Endothelial cell of umbilical vein (primary cell): ENCODE measurements around the gene ABCC1.

Experiments
- EZH2 ChIP-seq: IDR thresholded peaks from 2 replicates; pipeline ENCODE4 v1.6.1; 2012; ENCODE audit warnings: borderline replicate concordance, low read depth, mild to moderate bottlenecking, moderate library complexity, low read length, inconsistent platforms; ENCODE audit not compliant: severe bottlenecking
- MYC ChIP-seq: IDR thresholded peaks from one replicate; pipeline ENCODE4 v1.6.1; 2011; ENCODE audit warnings: mild to moderate bottlenecking, low read depth, low read length
- POLR2A ChIP-seq: IDR thresholded peaks from 2 replicates; pipeline ENCODE4 v1.6.1; 2012; ENCODE audit warnings: low read depth, mild to moderate bottlenecking, control low read depth, low read length
- POLR2AphosphoS5 ChIP-seq: IDR thresholded peaks from 2 replicates; pipeline ENCODE4 v1.6.1; 2012; ENCODE audit warnings: low read depth, mild to moderate bottlenecking, control low read depth, low read length, moderate library complexity; ENCODE audit not compliant: insufficient read depth
- TF ChIP-seq, protein P1 (sequence below), 2 donors: IDR thresholded peaks; 1 replicate in 1 of 2; 2 replicates in 1 of 2; pipeline ENCODE4 v1.5.1; 2011; ENCODE audit warnings: low read length in 2 of 2, mild to moderate bottlenecking in 2 of 2, moderate library complexity in 2 of 2, control low read depth in 1 of 2, inconsistent platforms in 1 of 2, low read depth in 1 of 2; ENCODE audit not compliant: insufficient read depth in 1 of 2; ENCODE audit errors: extremely low read depth in 1 of 2
- TF ChIP-seq, protein P2 (sequence below): IDR thresholded peaks from 2 replicates; pipeline ENCODE4 v1.6.1; 2011; ENCODE audit not compliant: insufficient read depth, insufficient read length

DNA sequence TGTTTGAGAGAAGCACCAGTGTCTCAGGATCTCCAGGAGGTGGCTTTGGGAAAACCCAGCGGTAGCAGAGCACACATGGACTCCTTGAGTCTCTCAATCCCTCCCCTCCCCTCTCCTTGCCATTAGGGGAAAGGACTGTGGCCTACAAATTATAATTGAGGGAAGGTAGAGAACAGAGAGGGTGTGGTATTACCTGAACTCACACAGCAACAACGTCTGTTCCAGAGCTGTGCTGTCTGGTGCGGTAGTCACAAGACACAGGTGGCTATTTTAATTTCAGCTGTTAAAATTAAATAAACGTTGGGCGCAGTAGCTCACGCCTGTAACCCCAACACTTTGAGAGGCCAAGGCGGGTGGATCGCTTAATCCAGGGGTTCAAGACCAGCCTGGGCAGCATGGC, 163.7 kb downstream of the ABCC1 start:
- no peak for TF ChIP-seq EZH2
- TF ChIP-seq, protein P1, sequence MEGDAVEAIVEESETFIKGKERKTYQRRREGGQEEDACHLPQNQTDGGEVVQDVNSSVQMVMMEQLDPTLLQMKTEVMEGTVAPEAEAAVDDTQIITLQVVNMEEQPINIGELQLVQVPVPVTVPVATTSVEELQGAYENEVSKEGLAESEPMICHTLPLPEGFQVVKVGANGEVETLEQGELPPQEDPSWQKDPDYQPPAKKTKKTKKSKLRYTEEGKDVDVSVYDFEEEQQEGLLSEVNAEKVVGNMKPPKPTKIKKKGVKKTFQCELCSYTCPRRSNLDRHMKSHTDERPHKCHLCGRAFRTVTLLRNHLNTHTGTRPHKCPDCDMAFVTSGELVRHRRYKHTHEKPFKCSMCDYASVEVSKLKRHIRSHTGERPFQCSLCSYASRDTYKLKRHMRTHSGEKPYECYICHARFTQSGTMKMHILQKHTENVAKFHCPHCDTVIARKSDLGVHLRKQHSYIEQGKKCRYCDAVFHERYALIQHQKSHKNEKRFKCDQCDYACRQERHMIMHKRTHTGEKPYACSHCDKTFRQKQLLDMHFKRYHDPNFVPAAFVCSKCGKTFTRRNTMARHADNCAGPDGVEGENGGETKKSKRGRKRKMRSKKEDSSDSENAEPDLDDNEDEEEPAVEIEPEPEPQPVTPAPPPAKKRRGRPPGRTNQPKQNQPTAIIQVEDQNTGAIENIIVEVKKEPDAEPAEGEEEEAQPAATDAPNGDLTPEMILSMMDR (IDR thresholded peaks at IDR 0.05; ENCODE audit: extremely low read depth in 1 of 2, insufficient read depth in 1 of 2, low read depth in 1 of 2, low read length in 2 of 2), result no peak
- TF ChIP-seq MYC, result no peak
- TF ChIP-seq, protein P2, sequence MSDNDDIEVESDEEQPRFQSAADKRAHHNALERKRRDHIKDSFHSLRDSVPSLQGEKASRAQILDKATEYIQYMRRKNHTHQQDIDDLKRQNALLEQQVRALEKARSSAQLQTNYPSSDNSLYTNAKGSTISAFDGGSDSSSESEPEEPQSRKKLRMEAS, result no peak
- TF ChIP-seq POLR2A, result no peak
- no peak for TF ChIP-seq POLR2AphosphoS5
